GM12875 (cell line): ENCODE measurements around the gene CREB5.

Experiments
- H3K4me3 ChIP-seq: one replicate; pipeline ENCODE4 v1.5.1; 2011; ENCODE audit warnings: low read depth, low read length, control low read depth
- TF ChIP-seq, protein P1 (sequence below): IDR thresholded peaks from 2 replicates; pipeline ENCODE4 v1.5.1; 2011; ENCODE audit warnings: low read depth, mild to moderate bottlenecking, control low read depth, inconsistent platforms, low read length, moderate library complexity, borderline replicate concordance; ENCODE audit not compliant: insufficient read depth

Gene CREB5

DNA sequence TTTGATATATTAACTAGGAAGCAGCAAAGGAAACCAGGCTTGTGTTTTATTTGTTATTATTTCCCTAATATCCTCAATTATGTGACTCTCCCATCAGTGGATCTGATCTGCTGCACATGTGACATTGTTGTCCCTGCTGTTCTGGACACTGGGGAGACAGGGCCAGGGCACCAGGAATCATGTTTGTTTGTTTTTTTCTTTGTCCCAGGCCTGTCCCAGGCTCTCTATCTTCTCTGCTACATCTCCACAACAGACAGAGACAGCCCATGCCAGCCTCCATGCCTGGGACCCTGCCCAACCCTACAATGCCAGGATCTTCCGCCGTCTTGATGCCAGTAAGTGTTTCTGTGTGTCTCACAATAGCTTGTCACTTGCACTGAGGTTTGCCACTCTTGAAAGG is 306.2 kb downstream of the CREB5 start:
- no peak overlapping the region for H3K4me3 ChIP-seq
- TF ChIP-seq, protein P1, sequence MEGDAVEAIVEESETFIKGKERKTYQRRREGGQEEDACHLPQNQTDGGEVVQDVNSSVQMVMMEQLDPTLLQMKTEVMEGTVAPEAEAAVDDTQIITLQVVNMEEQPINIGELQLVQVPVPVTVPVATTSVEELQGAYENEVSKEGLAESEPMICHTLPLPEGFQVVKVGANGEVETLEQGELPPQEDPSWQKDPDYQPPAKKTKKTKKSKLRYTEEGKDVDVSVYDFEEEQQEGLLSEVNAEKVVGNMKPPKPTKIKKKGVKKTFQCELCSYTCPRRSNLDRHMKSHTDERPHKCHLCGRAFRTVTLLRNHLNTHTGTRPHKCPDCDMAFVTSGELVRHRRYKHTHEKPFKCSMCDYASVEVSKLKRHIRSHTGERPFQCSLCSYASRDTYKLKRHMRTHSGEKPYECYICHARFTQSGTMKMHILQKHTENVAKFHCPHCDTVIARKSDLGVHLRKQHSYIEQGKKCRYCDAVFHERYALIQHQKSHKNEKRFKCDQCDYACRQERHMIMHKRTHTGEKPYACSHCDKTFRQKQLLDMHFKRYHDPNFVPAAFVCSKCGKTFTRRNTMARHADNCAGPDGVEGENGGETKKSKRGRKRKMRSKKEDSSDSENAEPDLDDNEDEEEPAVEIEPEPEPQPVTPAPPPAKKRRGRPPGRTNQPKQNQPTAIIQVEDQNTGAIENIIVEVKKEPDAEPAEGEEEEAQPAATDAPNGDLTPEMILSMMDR: no peak

DNA sequence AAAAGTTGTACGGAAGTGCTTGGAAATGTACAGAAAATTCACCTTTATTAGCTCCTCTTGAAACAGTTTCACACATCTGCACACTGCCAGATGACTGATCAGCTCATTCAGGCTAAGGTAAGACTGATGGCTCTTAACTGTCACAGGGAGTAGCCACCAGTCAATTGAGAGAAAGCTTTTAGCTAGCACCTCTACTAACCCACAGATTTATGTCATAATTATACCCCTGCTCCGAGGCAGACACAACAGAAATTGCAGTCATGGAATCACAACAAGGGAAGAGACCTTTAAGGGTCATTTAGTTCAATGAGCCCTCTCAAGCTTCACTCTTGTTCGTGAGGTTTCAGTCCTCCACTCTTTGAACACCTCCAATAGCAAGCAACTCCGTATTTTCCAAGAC is 310.4 kb downstream of the CREB5 start:
- H3K4me3 ChIP-seq: no peak overlapping the region
- TF ChIP-seq, protein P1: no peak

DNA sequence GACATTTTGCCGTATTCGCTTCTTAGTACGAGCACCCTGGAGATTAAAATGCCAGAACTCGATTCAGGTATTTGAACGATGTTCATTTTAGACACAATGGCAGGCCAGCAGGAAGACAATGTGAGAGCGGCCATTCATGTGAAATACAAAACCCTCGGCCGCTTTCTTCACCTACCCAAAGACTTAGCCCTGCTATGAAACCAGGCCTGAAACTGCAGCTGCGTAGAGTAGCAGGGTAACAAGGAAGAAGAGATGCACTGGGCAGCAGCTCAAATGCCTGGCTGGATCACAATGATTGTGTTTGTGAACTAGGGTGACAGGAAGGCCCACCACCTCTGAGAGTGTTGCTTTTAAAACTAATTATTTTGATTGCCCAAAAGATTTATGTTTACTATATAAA is 311.0 kb downstream of the CREB5 start:
- TF ChIP-seq, protein P1: no peak
- H3K4me3 ChIP-seq: no peak overlapping the region

DNA sequence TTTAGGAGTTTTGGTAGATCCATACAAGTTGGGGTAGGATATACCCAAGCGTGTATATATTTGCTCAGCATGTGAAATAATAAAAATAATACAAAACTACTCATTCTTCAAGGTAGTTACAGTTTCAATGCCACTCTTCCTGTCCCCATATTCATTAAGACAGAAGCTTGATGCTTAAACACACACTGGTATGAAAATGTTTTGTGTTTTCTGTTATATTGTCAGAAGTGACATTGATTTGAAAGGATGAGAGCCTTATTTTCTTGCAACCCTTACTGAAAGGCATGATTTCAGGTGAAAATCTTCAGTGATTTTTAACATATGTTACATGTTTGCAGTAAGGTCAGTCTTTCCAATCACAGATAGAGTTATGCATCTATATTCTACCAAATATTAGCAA is 312.2 kb downstream of the CREB5 start:
- TF ChIP-seq, protein P1: no peak
- no peak overlapping the region for H3K4me3 ChIP-seq

DNA sequence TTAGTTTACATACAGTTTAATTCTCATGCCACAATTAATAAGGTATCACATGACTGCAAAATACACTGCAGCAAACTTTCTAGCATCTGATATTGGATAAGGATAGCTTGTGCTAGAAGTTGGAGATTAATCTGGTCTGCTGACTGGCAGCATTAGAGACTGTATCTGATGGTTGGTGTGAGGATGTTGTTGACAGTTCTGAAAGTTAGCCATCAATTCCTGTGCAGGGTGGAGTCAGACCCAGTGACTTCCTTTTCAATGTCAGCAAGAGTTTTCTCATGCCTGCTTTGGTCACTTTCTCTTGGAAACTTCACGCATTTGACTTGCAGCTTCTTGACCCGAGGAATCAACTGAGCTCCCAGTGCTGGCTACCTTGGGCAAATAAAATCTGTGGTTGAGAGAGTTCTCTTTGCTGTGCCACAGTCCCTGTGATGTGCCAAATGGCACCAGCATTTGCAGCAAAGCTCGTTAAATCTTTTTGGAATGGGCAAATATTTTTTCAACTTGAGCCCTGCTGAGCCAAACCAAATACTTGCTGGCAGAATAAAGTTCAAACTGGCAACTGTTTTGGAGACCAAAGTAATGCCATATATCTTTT is 312.8 kb downstream of the CREB5 start:
- no peak overlapping the region for H3K4me3 ChIP-seq
- TF ChIP-seq, protein P1: no peak

DNA sequence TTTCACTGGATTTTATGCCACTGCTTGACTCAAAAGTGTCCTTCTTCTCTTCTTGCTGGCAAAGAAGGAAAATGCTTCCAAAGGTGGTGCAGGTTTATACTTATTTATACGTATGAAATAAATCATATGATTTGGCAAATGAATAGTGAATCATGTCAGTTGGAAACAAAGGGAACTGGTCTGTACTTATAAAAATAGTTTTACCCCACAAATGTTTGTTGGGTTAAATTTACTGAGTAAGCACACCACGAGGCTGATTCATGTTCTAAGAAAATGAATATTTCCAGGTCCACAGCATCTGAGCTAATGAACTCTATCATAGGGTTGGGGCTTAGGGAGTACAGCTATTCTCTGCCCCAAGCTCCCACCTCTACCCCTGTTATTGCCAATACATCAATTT is 313.6 kb downstream of the CREB5 start:
- TF ChIP-seq, protein P1: no peak
- H3K4me3 ChIP-seq: no peak overlapping the region

DNA sequence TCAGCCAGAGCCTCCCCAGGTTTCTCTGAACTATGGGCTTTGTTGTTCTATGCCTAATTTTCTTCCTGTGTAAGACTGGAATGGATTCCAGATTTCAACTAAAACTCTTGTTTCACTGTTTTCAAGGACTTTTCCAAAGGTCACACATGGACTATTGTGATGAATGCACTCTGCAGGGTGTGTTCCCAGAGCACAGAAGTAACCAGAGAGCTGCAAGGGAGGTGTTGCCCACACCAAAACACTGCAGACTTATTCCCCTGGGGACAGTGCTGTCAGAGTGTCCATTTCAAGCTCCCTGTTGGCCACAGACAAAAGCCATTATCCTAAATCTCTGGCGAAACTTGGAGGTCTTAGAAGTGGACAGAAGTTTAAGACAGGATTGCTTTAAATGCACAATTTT is 314.2 kb downstream of the CREB5 start:
- TF ChIP-seq, protein P1: no peak
- H3K4me3 ChIP-seq: no peak overlapping the region
